Activated CD4-positive, alpha-beta T cell treated with anti-CD3 and anti-CD28 coated beads, Interleukin-2, Interleukin-6, amounts not matched to agents 100 ng/mL and 50 ng/mL, durations not matched to agents 16 hours and 8 hours (primary cell): ENCODE results near the gene NLRP3.
"Not testable (repeated sequence)": the region's sequence is repeated elsewhere in the genome, so short reads cannot be mapped to it uniquely, and the experiment has no call there.

Experiments
- DNase-seq: peaks from one replicate; pipeline ENCODE4 v3.0.0-alpha.2; 2020

The NLRP3 gene

GRCh38 chr1:247392088-247392487 is 23.9 kb upstream of the NLRP3 start:
- no peak for DNase-seq

- not testable (repeated sequence) for DNase-seq
Observed at GRCh38 chr1:247395075-247395474, 20.9 kb upstream of the NLRP3 start.

GRCh38 chr1:247400685-247401084 is 15.3 kb upstream of the NLRP3 start:
- no peak for DNase-seq

- no peak for DNase-seq
Observed at GRCh38 chr1:247401310-247402119, 14.5 kb upstream of the NLRP3 start.

GRCh38 chr1:247402120-247402675 is 13.8 kb upstream of the NLRP3 start:
- DNase-seq, result no peak

GRCh38 chr1:247406014-247406656 is 9.8 kb upstream of the NLRP3 start:
- DNase-seq, result no peak

GRCh38 chr1:247407180-247407616 is 8.8 kb upstream of the NLRP3 start:
- DNase-seq, result peak; percentile 86

GRCh38 chr1:247408100-247408499 is 7.9 kb upstream of the NLRP3 start:
- peak; percentile 6 for DNase-seq

GRCh38 chr1:247409869-247410544 is 6.0 kb upstream of the NLRP3 start:
- peak; percentile 82 for DNase-seq

GRCh38 chr1:247411621-247412327 is 4.2 kb upstream of the NLRP3 start:
- DNase-seq, result no peak

- no peak for DNase-seq
Observed at GRCh38 chr1:247417831-247418230, 1.9 kb downstream of the NLRP3 start.

- no peak for DNase-seq
Observed at GRCh38 chr1:247419336-247419735, 3.4 kb downstream of the NLRP3 start.

GRCh38 chr1:247421074-247421473 is 5.1 kb downstream of the NLRP3 start:
- DNase-seq, result no peak

- DNase-seq, result no peak
Observed at GRCh38 chr1:247429496-247429895, 13.5 kb downstream of the NLRP3 start.

- DNase-seq, result no peak
Observed at GRCh38 chr1:247430434-247430833, 14.5 kb downstream of the NLRP3 start.

- no peak for DNase-seq
Observed at GRCh38 chr1:247431643-247432042, 15.7 kb downstream of the NLRP3 start.

GRCh38 chr1:247434005-247434404 is 18.0 kb downstream of the NLRP3 start:
- DNase-seq, result no peak

GRCh38 chr1:247435030-247435758 is 19.2 kb downstream of the NLRP3 start:
- DNase-seq, result no peak

GRCh38 chr1:247435759-247436147 is 19.8 kb downstream of the NLRP3 start:
- no peak for DNase-seq

GRCh38 chr1:247437551-247438505 is 21.9 kb downstream of the NLRP3 start:
- DNase-seq, result no peak
